Measurements from ENCODE around the gene SCN2B. TPM values are rescaled to one million over a fixed set of nuclear protein-coding genes. Genes with fewer than 3 reads are reported as not detected.

Gene SCN2B
- total and polyA plus RNA-seq, 10 of the 15 experiments (the other 5 are each of a cell fraction or from before 2014, with no cell fraction given): 0.01 TPM; not detected in 9

- H3K36me3 ChIP-seq (ENCODE audit: control insufficient read depth in 2 of 2, insufficient read depth in 2 of 2, low read length in 1 of 2): no peaks in the 10 kb centered on the region
- in situ Hi-C loops (cut with MboI): no loop called here
- no peaks in the 10 kb centered on the region for H4K20me1 ChIP-seq (ENCODE audit: control insufficient read depth, insufficient read depth)
- DNase-seq (ENCODE audit: low read depth, low spot score) (no peak), ATAC-seq (no peak), FAIRE-seq (no peak)
- TF ChIP-seq ZBTB4 (CRISPR knock-in tag; IDR thresholded peaks at IDR 0.05) (no peak), MEF2B (IDR thresholded peaks at IDR 0.05; ENCODE audit: partially characterized antibody, poor library complexity, severe bottlenecking) (no peak), TAF1 (IDR thresholded peaks at IDR 0.05; ENCODE audit: borderline replicate concordance, low read depth, low read length) (no peak), ZNF384 (IDR thresholded peaks at IDR 0.05; ENCODE audit: borderline replicate concordance, low read depth, low read length) (no peak), ZSCAN29 (IDR thresholded peaks at IDR 0.05) (no peak), MXI1 (IDR thresholded peaks at IDR 0.05; ENCODE audit: low read depth, low read length) (no peak), ESRRA (IDR thresholded peaks at IDR 0.05; ENCODE audit: low read length) (no peak), RUNX3 (IDR thresholded peaks at IDR 0.05; ENCODE audit: low read length) (no peak), SPI1 (IDR thresholded peaks at IDR 0.05; ENCODE audit: borderline replicate concordance, insufficient read depth, low read depth, low read length) (no peak), BCL11A (IDR thresholded peaks at IDR 0.05; ENCODE audit: low read depth, low read length) (no peak), CHD1 (IDR thresholded peaks at IDR 0.05; ENCODE audit: low read depth, low read length) (no peak)
- 13% methylated on average over 5 of the region's 6 CpGs for WGBS (ENCODE audit: insufficient coverage, insufficient replicate concordance, low lambda C conversion rate, missing lambda C conversion rate)
- H3K9ac ChIP-seq (ENCODE audit: control insufficient read depth, insufficient read depth, low read length): no peak overlapping the region
- H3K4me1 ChIP-seq (ENCODE audit: control insufficient read depth, insufficient read depth, low read length): no peaks in the 10 kb centered on the region
- H3K27me3 ChIP-seq (replicated peaks in 1 of 2; ENCODE audit: control insufficient read depth in 2 of 2, insufficient read depth in 2 of 2, low read length in 1 of 2): peaks cover 0 to 3% of the 10 kb centered on the region in 2 experiments; a peak in 3 of 4 replicates
- no peaks in the 10 kb centered on the region for H3K79me2 ChIP-seq (ENCODE audit: control insufficient read depth, insufficient read depth, low read length)
- intact Hi-C loops (cut with micrococcal nuclease; ENCODE audit: unreplicated experiment): no loop called here
- RAD21 ChIA-PET (ENCODE audit: unreplicated experiment): no interaction called here
- H3K4me2 ChIP-seq (ENCODE audit: control insufficient read depth, insufficient read depth): no peak overlapping the region
- CTCF ChIA-PET: interaction anchor here (1.0 kb wide), 1 partner anchor 50 kb away, joined by 3 read pairs; no protein-coding TSS in a partner anchor
- H3K9me3 ChIP-seq (replicated peaks; ENCODE audit: control insufficient read depth, insufficient read depth, low read length): no peaks in the 10 kb centered on the region
- POLR2A ChIA-PET: interaction anchor here (0.7 kb wide), 1 partner anchor 449 kb away, joined by 5 read pairs; no protein-coding TSS in a partner anchor
- no peak overlapping the region for H3K4me3 ChIP-seq
- no TSS peak for BruUV-seq (replicated peaks)
- no peak overlapping the region for H2AFZ ChIP-seq (ENCODE audit: control insufficient read depth, low read depth, low read length)
- SMC1A ChIA-PET (ENCODE audit: uncharacterized antibody, unreplicated experiment): interaction anchor here (1.6 kb wide), 1 partner anchor 47 kb away, joined by 3 read pairs; no protein-coding TSS in a partner anchor
- no peak overlapping the region for H3K27ac ChIP-seq (ENCODE audit: control insufficient read depth, insufficient read depth)
Observed at GRCh38 chr11:118129471-118130172, 46.8 kb downstream of the SCN2B start.
